Caco-2 (cell line): Measurements from ENCODE around the gene ITGA11. TPM values are rescaled to one million over a fixed set of nuclear protein-coding genes. Genes with fewer than 3 reads are reported as not detected.

Experiments used
- BruUV-seq: library from RNA; stranded (reverse); fragments of 400-500 nt; replicated peaks from 2 replicates; lab custom pipeline; 2021; lab: Mats Ljungman, UMichigan
- CTCF ChIA-PET: fragments of 300-600 bp; sonication (Branson Sonifier 250); formaldehyde crosslinking; loops from one replicate; lab custom pipeline; 2022; ENCODE audit warnings: antibody characterized with exemption; lab: Charles Lee
- POLR2A ChIA-PET: fragments of 300-600 bp; sonication (Branson Sonifier 250); formaldehyde crosslinking; loops from one replicate; lab custom pipeline; 2022; ENCODE audit warnings: antibody characterized with exemption; lab: Charles Lee
- DNase-seq, 2 experiments: peaks; one replicate each; pipeline versions ENCODE4 v3.0.0 to v3.0.0-alpha.2; 2020 to 2022
- H3K27me3 ChIP-seq: replicated peaks from 2 replicates; pipeline ENCODE4 v1.6.0; 2011; ENCODE audit warnings: low read length; ENCODE audit not compliant: control insufficient read depth, insufficient read depth
- H3K36me3 ChIP-seq: 2 replicates; pipeline ENCODE4 v1.5.1; 2011; ENCODE audit warnings: low read length; ENCODE audit not compliant: control insufficient read depth, insufficient read depth
- H3K4me1 ChIP-seq: fragments of 250-450 bp; sonication (Bioruptor Pico); 2 replicates; pipeline ENCODE4 v1.5.1; 2020; ENCODE audit warnings: mild to moderate bottlenecking
- H3K4me3 ChIP-seq: 2 replicates; pipeline ENCODE4 v1.5.1; 2011; ENCODE audit warnings: low read depth, mild to moderate bottlenecking, control low read depth, low read length
- H3K9me3 ChIP-seq: fragments of 250-450 bp; sonication (Bioruptor Pico); 2 replicates; pipeline ENCODE4 v1.5.1; 2020; ENCODE audit warnings: mild to moderate bottlenecking, moderate library complexity
- H3K27ac Mint-ChIP-seq: one replicate; pipeline ENCODE4 v1.8.0; 2022; ENCODE audit warnings: mixed read lengths; ENCODE audit not compliant: unreplicated experiment
- H3K27me3 Mint-ChIP-seq: one replicate; pipeline ENCODE4 v1.8.0; 2022; ENCODE audit warnings: mixed read lengths; ENCODE audit not compliant: insufficient read depth, unreplicated experiment
- H3K36me3 Mint-ChIP-seq: one replicate; pipeline ENCODE4 v1.8.0; 2022; ENCODE audit warnings: mild to moderate bottlenecking, mixed read lengths; ENCODE audit not compliant: insufficient read depth, unreplicated experiment
- H3K4me1 Mint-ChIP-seq: one replicate; pipeline ENCODE4 v1.8.0; 2022; ENCODE audit warnings: low read depth, mixed read lengths; ENCODE audit not compliant: unreplicated experiment
- H3K4me3 Mint-ChIP-seq: one replicate; pipeline ENCODE4 v1.8.0; 2022; ENCODE audit warnings: mild to moderate bottlenecking, moderate library complexity, mixed read lengths; ENCODE audit not compliant: unreplicated experiment
- H3K9me3 Mint-ChIP-seq: one replicate; pipeline ENCODE4 v1.8.0; 2022; ENCODE audit warnings: mixed read lengths; ENCODE audit not compliant: unreplicated experiment
- CTCF ChIP-seq, 2 experiments: fragments of 200-600 bp in 1 of 2; IDR thresholded peaks; 1 replicate in 1 of 2; 2 replicates in 1 of 2; pipeline versions ENCODE4 v1.5.1 to v1.8.0; 2011 to 2022; ENCODE audit warnings: antibody characterized with exemption in 1 of 2, control low read depth in 1 of 2, inconsistent platforms in 1 of 2, low read depth in 1 of 2, low read length in 1 of 2, mild to moderate bottlenecking in 1 of 2, moderate library complexity in 1 of 2; ENCODE audit not compliant: insufficient read depth in 1 of 2, severe bottlenecking in 1 of 2, unreplicated experiment in 1 of 2
- intact Hi-C: fragments of 100-400 bp; cut with micrococcal nuclease; formaldehyde crosslinking; loops from one replicate; pipeline ENCODE4 v1.10.0; 2022; ENCODE audit not compliant: unreplicated experiment
- total RNA-seq: library from RNA; stranded (reverse); gene quantifications from 2 replicates; pipeline ENCODE4 v1.2.3, GENCODE V29; 2022

Gene ITGA11
- total RNA-seq, 1 experiment from 2014 or later, result 0.18 TPM

GRCh38 chr15:68389041-68389930 is 42.7 kb downstream of the ITGA11 start:
- no peaks in the 10 kb centered on the region for H3K36me3 Mint-ChIP-seq
- no peaks in the 10 kb centered on the region for H3K27me3 Mint-ChIP-seq

GRCh38 chr15:68387381-68388143 is 44.4 kb downstream of the ITGA11 start:
- H3K4me1 ChIP-seq, result no peaks in the 10 kb centered on the region
- H3K27me3 Mint-ChIP-seq, result no peaks in the 10 kb centered on the region
- TF ChIP-seq CTCF (IDR thresholded peaks at IDR 0.05; ENCODE audit: insufficient read depth in 1 of 2, low read depth in 1 of 2, low read length in 1 of 2, severe bottlenecking in 1 of 2, unreplicated experiment in 1 of 2), result no peak
- H3K4me3 Mint-ChIP-seq, result no peak overlapping the region
- H3K4me3 ChIP-seq, result no peak overlapping the region
- DNase-seq, result no peak
- ChIA-PET POLR2A (no interaction called here), CTCF (no interaction called here)
- BruUV-seq, result no TSS peak
- H3K36me3 Mint-ChIP-seq, result no peaks in the 10 kb centered on the region
- intact Hi-C loops, result no loop called here
- H3K9me3 ChIP-seq, result no peaks in the 10 kb centered on the region; the same call in 1 of the 2 replicates
- H3K27me3 ChIP-seq, result no peaks in the 10 kb centered on the region
- no peak overlapping the region for H3K27ac Mint-ChIP-seq
- peaks cover 10% of the 10 kb centered on the region for H3K9me3 Mint-ChIP-seq
- H3K4me1 Mint-ChIP-seq, result peaks cover 2% of the 10 kb centered on the region
- H3K36me3 ChIP-seq, result no peaks in the 10 kb centered on the region

More at GRCh38 chr15:68389041-68389930, 42.7 kb downstream of the ITGA11 start:
- Mint-ChIP-seq H3K27ac (no peak overlapping the region), H3K4me3 (no peak overlapping the region), H3K4me1 (no peaks in the 10 kb centered on the region), H3K9me3 (peaks cover 22% of the 10 kb centered on the region)
- Histone ChIP-seq H3K27me3 (no peaks in the 10 kb centered on the region), H3K9me3 (peaks cover 3% of the 10 kb centered on the region; the same call in 1 of the 2 replicates), H3K4me3 (no peak overlapping the region), H3K4me1 (no peaks in the 10 kb centered on the region), H3K36me3 (no peaks in the 10 kb centered on the region)
- TF ChIP-seq CTCF (IDR thresholded peaks at IDR 0.05; ENCODE audit: insufficient read depth in 1 of 2, low read depth in 1 of 2, low read length in 1 of 2, severe bottlenecking in 1 of 2, unreplicated experiment in 1 of 2), result no peak
- intact Hi-C loops, result no loop called here
- BruUV-seq, result no TSS peak
- ChIA-PET CTCF (no interaction called here), POLR2A (no interaction called here)
- DNase-seq, result no peak

- no peaks in the 10 kb centered on the region for H3K27me3 Mint-ChIP-seq
- CTCF ChIA-PET, result no interaction called here
These were observed 45.2 kb downstream of the ITGA11 start for GRCh38 chr15:68386587-68387288.

More at GRCh38 chr15:68386587-68387288, 45.2 kb downstream of the ITGA11 start:
- Mint-ChIP-seq H3K27ac (no peak overlapping the region), H3K9me3 (peaks cover 1% of the 10 kb centered on the region), H3K36me3 (no peaks in the 10 kb centered on the region), H3K4me1 (peaks cover 6% of the 10 kb centered on the region), H3K4me3 (no peak overlapping the region)
- DNase-seq, result no peak
- H3K4me1 ChIP-seq, result no peaks in the 10 kb centered on the region
- no peak for TF ChIP-seq CTCF (IDR thresholded peaks at IDR 0.05; ENCODE audit: insufficient read depth in 1 of 2, low read depth in 1 of 2, low read length in 1 of 2, severe bottlenecking in 1 of 2, unreplicated experiment in 1 of 2)
- BruUV-seq, result no TSS peak
- no peaks in the 10 kb centered on the region for H3K27me3 ChIP-seq
- no peak overlapping the region for H3K4me3 ChIP-seq
- POLR2A ChIA-PET, result no interaction called here
- intact Hi-C loops, result no loop called here
- H3K36me3 ChIP-seq, result no peaks in the 10 kb centered on the region
- no peaks in the 10 kb centered on the region; the same call in 1 of the 2 replicates for H3K9me3 ChIP-seq
